ENCODE data around the gene GLRX5.
A peak's percentile ranks its signal among the peaks of the same experiment; 100 is the strongest.

Gene GLRX5

GRCh38 chr14:95526483-95527386 lies 8.1 kb upstream of the GLRX5 start:
- 0 out of 2 replicates have a peak, but pooled peaks cover 4% of the 10 kb centered on the region for H3K36me3 ChIP-seq (ENCODE audit: control insufficient read depth, insufficient read depth, low read length)
- no peak overlapping the region for H3K4me3 ChIP-seq (ENCODE audit: low read length)
- H3K9me3 ChIP-seq (ENCODE audit: control insufficient read depth, insufficient read depth, low read length) = no peaks in the 10 kb centered on the region
- no peak for DNase-seq (ENCODE audit: low read depth, low spot score)
- no CpG with 5 or more reads among the region's 9 CpGs for WGBS (ENCODE audit: insufficient coverage, insufficient read length)
- no peak overlapping the region for H3K27ac ChIP-seq (ENCODE audit: low read length)
- H3K27me3 ChIP-seq (ENCODE audit: control insufficient read depth, insufficient read depth, low read length) = no peaks in the 10 kb centered on the region
- H3K4me1 ChIP-seq (ENCODE audit: control insufficient read depth, insufficient read depth, low read length) = no peaks in the 10 kb centered on the region

DNA sequence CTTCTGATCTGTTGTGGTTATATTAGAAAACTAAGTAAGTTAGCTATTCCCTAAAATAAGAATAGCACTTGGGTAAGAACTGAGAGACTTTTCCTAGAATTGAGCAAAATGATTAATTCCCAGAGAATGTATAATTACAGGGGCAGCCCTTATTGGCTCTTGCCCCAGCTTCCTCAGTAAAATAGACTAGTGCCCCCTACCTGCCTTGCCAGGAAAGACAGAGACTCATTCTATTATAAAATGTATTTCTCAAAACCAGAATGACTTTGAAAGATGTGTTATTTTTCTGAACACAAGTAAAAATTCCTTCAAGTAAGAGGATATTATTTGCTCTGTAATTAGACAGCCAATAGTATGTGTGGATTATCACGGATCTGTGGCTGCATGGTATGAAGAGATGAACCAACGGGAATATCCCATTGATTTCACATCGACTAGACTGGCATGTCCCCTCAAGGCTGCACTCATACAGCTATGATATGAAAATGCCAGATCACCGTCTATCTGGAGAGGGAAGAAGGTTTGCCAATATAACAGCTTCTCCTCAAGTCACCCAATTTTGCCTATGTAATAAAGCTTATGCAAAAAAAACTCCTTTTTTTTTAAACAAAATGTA lies 7.4 kb upstream of the GLRX5 start:
- WGBS (ENCODE audit: insufficient coverage, insufficient read length) = no CpG with 5 or more reads among the region's 4 CpGs
- no peak overlapping the region for H3K4me3 ChIP-seq (ENCODE audit: low read length)
- DNase-seq (ENCODE audit: low read depth, low spot score) = no peak

GRCh38 chr14:95529216-95529615 lies 5.6 kb upstream of the GLRX5 start:
- no CpG with 5 or more reads among the region's 7 CpGs for WGBS (ENCODE audit: insufficient coverage, insufficient read length)
- Histone ChIP-seq H3K4me1 (ENCODE audit: control insufficient read depth, insufficient read depth, low read length) (no peaks in the 10 kb centered on the region), H3K36me3 (ENCODE audit: control insufficient read depth, insufficient read depth, low read length) (0 out of 2 replicates have a peak, but pooled peaks cover 4% of the 10 kb centered on the region), H3K27ac (ENCODE audit: low read length) (no peak overlapping the region), H3K27me3 (ENCODE audit: control insufficient read depth, insufficient read depth, low read length) (no peaks in the 10 kb centered on the region), H3K9me3 (ENCODE audit: control insufficient read depth, insufficient read depth, low read length) (no peaks in the 10 kb centered on the region), H3K4me3 (ENCODE audit: low read length) (no peak overlapping the region)
- DNase-seq (ENCODE audit: low read depth, low spot score) = no peak

More for the DNA sequence above, 7.4 kb upstream of the GLRX5 start:
- Histone ChIP-seq H3K36me3 (ENCODE audit: control insufficient read depth, insufficient read depth, low read length) (0 out of 2 replicates have a peak, but pooled peaks cover 4% of the 10 kb centered on the region), H3K27me3 (ENCODE audit: control insufficient read depth, insufficient read depth, low read length) (no peaks in the 10 kb centered on the region), H3K27ac (ENCODE audit: low read length) (no peak overlapping the region), H3K4me1 (ENCODE audit: control insufficient read depth, insufficient read depth, low read length) (no peaks in the 10 kb centered on the region), H3K9me3 (ENCODE audit: control insufficient read depth, insufficient read depth, low read length) (no peaks in the 10 kb centered on the region)

DNA sequence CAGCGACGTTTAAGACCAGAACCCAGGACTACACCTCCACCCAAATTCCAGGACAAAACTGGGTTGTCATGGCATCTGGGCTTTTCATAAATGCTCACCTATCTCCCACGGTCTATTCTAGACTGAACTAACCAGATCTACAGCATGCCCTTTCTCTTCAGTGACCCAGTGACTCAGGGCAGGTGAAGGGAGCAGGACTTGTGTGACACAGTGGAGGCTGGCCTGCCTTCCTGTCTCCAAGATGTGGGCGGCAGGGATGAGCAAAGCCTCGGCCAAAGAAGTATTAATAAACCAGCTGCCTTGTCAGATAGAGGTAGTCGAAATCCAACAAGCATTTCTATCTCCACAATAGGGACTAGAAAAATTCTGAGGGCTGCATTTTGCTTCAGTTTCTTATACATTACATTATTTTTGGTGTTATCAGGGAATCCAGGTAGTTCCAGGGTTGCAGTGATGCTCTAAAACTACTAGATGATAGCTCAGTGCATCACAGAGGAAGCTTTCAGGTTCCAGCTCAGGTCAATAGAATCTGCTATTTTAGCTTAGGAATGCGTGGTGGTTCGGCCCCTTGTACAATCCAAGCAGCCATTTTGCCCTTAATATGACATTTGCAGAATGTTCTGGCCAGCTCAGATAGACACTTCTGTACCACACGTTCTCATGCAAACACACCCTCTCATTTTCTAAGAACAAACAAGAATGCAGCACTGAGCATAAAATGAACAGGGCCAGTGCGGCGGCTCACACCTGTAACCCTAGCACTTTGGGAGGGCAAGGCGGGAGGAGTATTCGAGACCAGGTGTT lies 4.2 kb upstream of the GLRX5 start:
- H3K27me3 ChIP-seq (ENCODE audit: control insufficient read depth, insufficient read depth, low read length) = no peaks in the 10 kb centered on the region
- no peak overlapping the region for H3K27ac ChIP-seq (ENCODE audit: low read length)
- H3K4me3 ChIP-seq (ENCODE audit: low read length) = no peak overlapping the region
- H3K36me3 ChIP-seq (ENCODE audit: control insufficient read depth, insufficient read depth, low read length) = 0 out of 2 replicates have a peak, but pooled peaks cover 4% of the 10 kb centered on the region
- no CpG with 5 or more reads among the region's 13 CpGs for WGBS (ENCODE audit: insufficient coverage, insufficient read length)
- no peaks in the 10 kb centered on the region for H3K4me1 ChIP-seq (ENCODE audit: control insufficient read depth, insufficient read depth, low read length)
- H3K9me3 ChIP-seq (ENCODE audit: control insufficient read depth, insufficient read depth, low read length) = no peaks in the 10 kb centered on the region
- DNase-seq (ENCODE audit: low read depth, low spot score) = no peak

DNA sequence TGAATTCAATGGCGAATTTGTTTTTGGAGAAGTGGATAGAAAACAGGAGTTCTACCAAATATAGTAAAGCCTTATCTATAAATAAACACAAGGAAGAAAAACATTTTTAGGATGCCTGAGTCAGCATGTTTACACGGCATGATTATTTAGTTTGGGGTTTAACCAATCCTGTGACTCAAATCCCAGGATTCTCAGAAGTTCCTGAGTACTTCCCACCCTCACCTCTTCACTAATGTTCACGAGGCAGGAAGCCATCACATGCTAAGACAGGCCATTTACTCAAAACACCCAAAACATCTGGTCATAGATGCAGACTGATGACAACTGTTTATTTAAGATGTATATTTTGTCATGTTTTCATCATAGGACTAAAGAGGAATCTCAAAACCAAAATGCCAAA lies 3.4 kb upstream of the GLRX5 start:
- no CpG with 5 or more reads among the region's 3 CpGs for WGBS (ENCODE audit: insufficient coverage, insufficient read length)
- DNase-seq (ENCODE audit: low read depth, low spot score) = no peak
- H3K27ac ChIP-seq (ENCODE audit: low read length) = no peak overlapping the region

GRCh38 chr14:95531969-95532368 lies 2.9 kb upstream of the GLRX5 start:
- no CpG with 5 or more reads among the region's 3 CpGs for WGBS (ENCODE audit: insufficient coverage, insufficient read length)
- Histone ChIP-seq H3K4me1 (ENCODE audit: control insufficient read depth, insufficient read depth, low read length) (no peaks in the 10 kb centered on the region), H3K27me3 (ENCODE audit: control insufficient read depth, insufficient read depth, low read length) (no peaks in the 10 kb centered on the region), H3K36me3 (ENCODE audit: control insufficient read depth, insufficient read depth, low read length) (0 out of 2 replicates have a peak, but pooled peaks cover 4% of the 10 kb centered on the region), H3K27ac (ENCODE audit: low read length) (no peak overlapping the region), H3K4me3 (ENCODE audit: low read length) (no peak overlapping the region), H3K9me3 (ENCODE audit: control insufficient read depth, insufficient read depth, low read length) (no peaks in the 10 kb centered on the region)
- no peak for DNase-seq (ENCODE audit: low read depth, low spot score)

More for the DNA sequence above, 3.4 kb upstream of the GLRX5 start:
- Histone ChIP-seq H3K36me3 (ENCODE audit: control insufficient read depth, insufficient read depth, low read length) (0 out of 2 replicates have a peak, but pooled peaks cover 4% of the 10 kb centered on the region), H3K4me3 (ENCODE audit: low read length) (no peak overlapping the region), H3K4me1 (ENCODE audit: control insufficient read depth, insufficient read depth, low read length) (no peaks in the 10 kb centered on the region), H3K27me3 (ENCODE audit: control insufficient read depth, insufficient read depth, low read length) (no peaks in the 10 kb centered on the region), H3K9me3 (ENCODE audit: control insufficient read depth, insufficient read depth, low read length) (no peaks in the 10 kb centered on the region)

DNA sequence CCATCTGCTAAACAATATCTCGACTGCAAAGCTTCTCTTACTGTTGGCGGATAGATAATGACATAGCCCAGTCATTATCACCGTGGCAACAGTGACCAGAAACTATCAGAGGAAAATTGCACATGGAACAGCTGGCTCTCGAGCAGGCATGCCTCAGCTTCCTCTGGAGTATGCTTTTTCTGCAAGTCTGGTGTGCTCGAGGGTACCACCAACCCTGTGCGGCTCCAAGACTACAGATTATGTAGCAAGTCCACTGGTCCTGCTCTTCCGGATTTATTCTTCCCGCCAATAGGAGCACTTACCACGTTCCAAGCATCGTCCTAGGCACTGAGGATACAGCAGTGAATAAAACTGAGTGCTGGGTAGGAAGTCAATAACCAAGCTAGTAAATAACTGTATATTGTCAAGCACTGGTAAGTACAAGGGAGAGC lies 1.4 kb upstream of the GLRX5 start:
- Histone ChIP-seq H3K4me3 (ENCODE audit: low read length) (peak overlapping the region; percentile 98; the same call in 1 of the 2 replicates), H3K4me1 (ENCODE audit: control insufficient read depth, insufficient read depth, low read length) (no peaks in the 10 kb centered on the region), H3K27me3 (ENCODE audit: control insufficient read depth, insufficient read depth, low read length) (no peaks in the 10 kb centered on the region), H3K36me3 (ENCODE audit: control insufficient read depth, insufficient read depth, low read length) (0 out of 2 replicates have a peak, but pooled peaks cover 4% of the 10 kb centered on the region), H3K9me3 (ENCODE audit: control insufficient read depth, insufficient read depth, low read length) (no peaks in the 10 kb centered on the region), H3K27ac (ENCODE audit: low read length) (no peak overlapping the region)
- no CpG with 5 or more reads among the region's 10 CpGs for WGBS (ENCODE audit: insufficient coverage, insufficient read length)
- no peak for DNase-seq (ENCODE audit: low read depth, low spot score)

DNA sequence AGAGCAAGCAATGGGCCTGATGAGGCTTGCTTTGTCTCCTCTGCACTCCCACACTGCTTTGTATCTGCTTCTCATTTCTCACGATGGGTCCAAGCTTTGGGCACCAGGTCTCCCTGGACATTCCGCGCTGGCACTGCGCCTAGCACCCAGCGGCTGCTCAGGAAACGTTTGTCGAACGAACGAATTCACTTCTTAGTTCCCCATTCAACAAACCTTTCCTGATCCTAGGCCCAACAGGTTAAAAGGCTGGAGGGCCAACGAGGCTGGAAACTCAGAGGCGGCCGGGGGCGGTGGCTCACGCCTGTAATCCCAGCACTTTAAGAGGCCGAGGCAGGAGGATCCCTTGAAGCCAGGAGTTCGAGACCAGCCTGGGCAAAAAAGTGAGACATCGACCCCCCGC lies 1.0 kb upstream of the GLRX5 start:
- no CpG with 5 or more reads among the region's 18 CpGs for WGBS (ENCODE audit: insufficient coverage, insufficient read length)
- H3K27ac ChIP-seq (ENCODE audit: low read length) = no peak overlapping the region
- H3K9me3 ChIP-seq (ENCODE audit: control insufficient read depth, insufficient read depth, low read length) = no peaks in the 10 kb centered on the region
- no peaks in the 10 kb centered on the region for H3K4me1 ChIP-seq (ENCODE audit: control insufficient read depth, insufficient read depth, low read length)
- no peaks in the 10 kb centered on the region for H3K27me3 ChIP-seq (ENCODE audit: control insufficient read depth, insufficient read depth, low read length)
- H3K36me3 ChIP-seq (ENCODE audit: control insufficient read depth, insufficient read depth, low read length) = 0 out of 2 replicates have a peak, but pooled peaks cover 4% of the 10 kb centered on the region
- peak overlapping the region; percentile 98; the same call in 1 of the 2 replicates for H3K4me3 ChIP-seq (ENCODE audit: low read length)
- no peak for DNase-seq (ENCODE audit: low read depth, low spot score)

GRCh38 chr14:95535226-95536021 lies 574 bp downstream of the GLRX5 start:
- WGBS (ENCODE audit: insufficient coverage, insufficient read length) = no CpG with 5 or more reads among the region's 52 CpGs
- Histone ChIP-seq H3K27ac (ENCODE audit: low read length) (no peak overlapping the region), H3K27me3 (ENCODE audit: control insufficient read depth, insufficient read depth, low read length) (no peaks in the 10 kb centered on the region), H3K4me1 (ENCODE audit: control insufficient read depth, insufficient read depth, low read length) (no peaks in the 10 kb centered on the region), H3K9me3 (ENCODE audit: control insufficient read depth, insufficient read depth, low read length) (no peaks in the 10 kb centered on the region), H3K36me3 (ENCODE audit: control insufficient read depth, insufficient read depth, low read length) (0 out of 2 replicates have a peak, but pooled peaks cover 2% of the 10 kb centered on the region), H3K4me3 (ENCODE audit: low read length) (peak overlapping the region; percentile 98)
- no peak for DNase-seq (ENCODE audit: low read depth, low spot score)
